Suprapubic skin (tissue), 4 donors: ENCODE data around the gene UGT1A4.

ENCODE experiments used
- CTCF ChIP-seq, 2 donors: fragments of 200-600 bp in 1 of 2; fragments of 450-650 bp in 1 of 2; sonication (generic) in 1 of 2; IDR thresholded peaks; one replicate each; pipeline ENCODE4 v1.5.1; 2016 to 2019; ENCODE audit warnings: antibody characterized with exemption in 2 of 2, mild to moderate bottlenecking in 1 of 2, moderate library complexity in 1 of 2
- EP300 ChIP-seq: sonication (generic); formaldehyde crosslinking; IDR thresholded peaks from one replicate; pipeline ENCODE4 v1.6.1; 2017; ENCODE audit warnings: antibody characterized with exemption
- POLR2A ChIP-seq, 2 donors: fragments of 450-650 bp; IDR thresholded peaks; one replicate each; pipeline ENCODE4 v1.6.1; 2017; ENCODE audit warnings: antibody characterized with exemption in 2 of 2, mild to moderate bottlenecking in 2 of 2, moderate library complexity in 2 of 2
- POLR2AphosphoS5 ChIP-seq, 3 donors: sonication (generic); formaldehyde crosslinking; IDR thresholded peaks; one replicate each; pipeline ENCODE4 v1.6.1; 2017; ENCODE audit warnings: antibody characterized with exemption in 3 of 3

DNA sequence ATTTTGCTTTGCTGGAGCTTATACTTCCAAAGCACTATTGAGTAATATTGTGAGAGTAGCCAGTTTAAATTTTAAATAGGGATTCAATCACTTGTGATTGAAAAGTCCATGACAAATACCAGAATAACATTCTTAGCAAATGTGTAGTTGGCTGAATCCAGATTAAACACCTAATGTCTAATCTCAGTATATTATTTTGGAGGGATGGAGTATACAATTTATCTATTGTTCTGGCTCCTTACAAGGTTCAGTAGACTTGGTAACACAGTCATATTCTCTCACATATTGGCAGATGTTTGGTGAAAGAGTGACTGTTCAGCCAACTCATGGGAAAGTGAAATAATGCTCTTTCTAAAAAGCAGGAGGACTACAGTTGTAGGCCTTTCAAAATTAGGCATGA is 44.6 kb upstream of the UGT1A4 start:
- TF ChIP-seq CTCF (IDR thresholded peaks at IDR 0.05): no peak
- TF ChIP-seq EP300: no peak
- TF ChIP-seq POLR2A (IDR thresholded peaks at IDR 0.05): no peak
- TF ChIP-seq POLR2AphosphoS5 (IDR thresholded peaks at IDR 0.05): no peak
